ENCODE measurements around the gene TRPV2.

Gene TRPV2

DNA sequence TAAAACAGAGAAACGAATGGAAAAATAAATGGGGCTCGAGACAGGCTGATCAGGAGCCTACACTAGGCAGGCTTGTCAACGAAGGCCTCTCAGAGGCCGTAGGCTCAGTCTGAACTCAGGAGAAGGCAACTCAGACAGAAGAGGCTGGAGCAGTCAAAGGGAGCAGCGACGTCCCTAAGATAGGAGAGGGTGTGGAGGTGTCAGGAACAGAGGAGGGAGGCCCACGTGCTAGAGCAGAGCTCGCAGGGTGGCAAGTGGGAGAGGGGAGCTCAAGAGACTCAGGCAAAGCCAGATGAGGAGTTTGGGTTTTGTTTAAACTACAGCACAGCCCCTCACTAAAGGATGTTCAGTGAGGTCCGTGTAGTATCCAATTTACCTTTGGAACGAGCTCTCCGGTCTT lies 43.9 kb downstream of the TRPV2 start:
- no peak for DNase-seq

DNA sequence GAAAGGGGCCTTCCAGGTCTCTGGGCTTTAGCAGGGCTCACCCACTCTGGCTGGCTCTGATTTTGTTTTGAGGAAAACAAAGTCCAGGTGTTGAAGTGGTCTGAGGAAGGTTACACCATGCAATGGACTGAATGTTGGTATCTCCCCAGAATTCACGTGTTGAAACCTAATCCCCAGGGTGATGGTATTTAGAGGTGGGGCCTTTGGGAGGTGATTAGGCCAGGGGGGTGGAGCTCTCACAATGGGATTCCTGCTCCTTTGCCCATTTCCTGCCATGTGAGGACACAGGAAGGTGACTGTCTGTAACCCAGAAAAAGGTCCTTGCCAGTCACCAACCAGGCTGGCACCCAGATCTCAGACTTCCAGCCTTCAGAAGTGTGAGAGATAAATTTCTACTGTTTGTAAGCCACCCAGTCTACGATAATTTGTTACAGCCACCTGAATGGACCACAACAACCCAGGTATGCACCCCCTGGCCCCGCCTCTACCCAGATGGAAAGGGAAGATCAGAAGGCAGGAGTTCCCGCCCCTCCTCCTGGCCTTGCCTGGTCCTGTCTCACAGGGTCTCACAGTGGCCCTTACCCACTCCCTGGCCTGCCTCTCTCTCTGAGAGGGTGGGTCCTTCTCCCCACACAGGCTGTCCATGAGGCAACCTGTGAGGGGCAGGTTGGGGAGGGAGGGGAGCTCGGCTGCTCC lies 44.6 kb downstream of the TRPV2 start:
- DNase-seq, result no peak

DNA sequence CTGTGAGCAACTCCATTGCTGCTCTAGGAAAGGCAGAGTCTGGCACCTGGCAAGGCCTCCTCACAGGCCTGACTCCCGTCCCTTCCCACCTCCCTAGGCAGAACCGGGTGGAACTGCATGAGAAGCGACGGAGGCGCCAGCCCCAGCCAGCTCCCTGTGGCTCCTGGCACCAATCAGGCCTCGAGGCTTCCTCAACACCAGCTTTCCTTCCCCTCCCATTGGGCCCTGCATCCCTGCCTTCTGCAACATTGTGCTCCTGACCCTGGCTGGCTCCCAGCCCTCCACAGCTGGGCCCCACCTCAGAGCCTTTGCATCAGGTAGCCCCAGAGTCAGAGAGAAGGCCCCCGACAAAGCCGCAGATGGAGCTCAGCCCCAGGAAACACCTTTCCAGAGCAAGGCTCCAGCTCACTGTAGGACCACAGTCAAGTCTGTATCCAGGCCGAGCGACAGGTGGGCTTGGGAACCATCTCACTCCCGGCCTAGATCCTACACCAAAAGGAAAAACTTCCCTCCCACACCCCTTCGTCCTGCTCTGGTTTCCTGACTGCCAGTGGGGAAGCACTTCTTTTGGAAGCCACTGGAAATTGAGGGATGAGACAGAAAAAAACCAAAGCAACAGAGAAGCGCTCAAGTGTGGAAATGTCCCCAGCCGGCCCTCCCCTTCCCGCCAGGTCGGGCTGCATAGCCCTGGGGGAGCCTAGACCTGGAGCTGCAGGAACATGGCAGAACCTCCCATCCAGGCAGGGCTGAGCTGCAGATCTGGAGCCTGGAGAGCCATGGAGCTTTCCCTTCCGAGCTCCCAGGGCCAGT lies 45.6 kb downstream of the TRPV2 start:
- DNase-seq, result no peak

DNA sequence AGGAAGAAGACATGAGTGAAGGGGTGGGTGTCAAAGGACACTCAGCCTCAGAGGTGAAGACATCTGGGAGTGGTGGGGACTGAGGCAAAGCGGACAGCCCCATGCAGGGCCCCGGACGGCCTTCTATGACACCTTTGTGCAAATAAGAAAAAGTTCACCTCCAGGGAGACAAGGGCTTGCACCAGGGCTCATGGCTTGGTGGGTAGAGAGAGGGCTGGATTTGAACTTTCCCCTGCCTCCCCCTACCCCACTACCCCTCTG lies 46.2 kb downstream of the TRPV2 start:
- no peak for DNase-seq

DNA sequence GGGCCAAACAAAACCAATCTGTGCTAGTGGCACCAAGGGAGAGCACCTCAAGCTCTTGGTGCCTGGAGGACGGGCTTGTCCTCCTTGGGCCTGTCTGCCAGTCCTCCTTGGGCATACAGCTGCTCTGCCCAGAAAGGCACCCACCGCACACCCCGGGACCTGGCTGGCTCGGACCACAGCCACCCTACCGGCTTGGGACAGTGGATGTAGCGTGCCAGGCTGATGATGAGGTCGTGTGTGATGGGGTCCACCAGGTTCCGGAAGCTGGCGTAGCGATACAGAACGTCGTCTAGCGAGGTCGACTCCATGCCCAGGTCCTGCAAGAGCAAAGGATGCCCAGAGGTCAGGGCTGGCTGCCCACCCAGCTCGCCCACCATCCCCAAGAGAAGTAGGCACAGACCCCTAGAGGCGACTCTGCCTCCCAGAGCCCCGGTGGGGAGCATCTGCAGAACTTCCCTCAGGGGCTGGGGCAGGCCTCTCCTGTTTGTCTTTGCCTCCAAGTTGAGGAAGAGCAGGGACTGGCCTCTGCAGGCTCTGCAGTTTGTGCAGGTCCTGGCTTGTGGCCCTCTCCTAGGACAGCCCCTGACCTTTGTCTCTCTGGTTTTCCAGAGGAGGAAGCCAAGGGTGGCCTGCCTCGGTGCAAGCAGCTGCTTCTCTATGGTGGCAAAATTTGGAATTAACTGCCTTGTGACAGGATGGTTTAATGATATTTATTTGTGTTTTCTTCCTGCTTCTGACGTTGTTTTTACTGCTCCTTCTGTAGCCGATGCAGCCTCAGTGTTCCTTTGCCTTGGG lies 46.9 kb downstream of the TRPV2 start:
- DNase-seq, result no peak

DNA sequence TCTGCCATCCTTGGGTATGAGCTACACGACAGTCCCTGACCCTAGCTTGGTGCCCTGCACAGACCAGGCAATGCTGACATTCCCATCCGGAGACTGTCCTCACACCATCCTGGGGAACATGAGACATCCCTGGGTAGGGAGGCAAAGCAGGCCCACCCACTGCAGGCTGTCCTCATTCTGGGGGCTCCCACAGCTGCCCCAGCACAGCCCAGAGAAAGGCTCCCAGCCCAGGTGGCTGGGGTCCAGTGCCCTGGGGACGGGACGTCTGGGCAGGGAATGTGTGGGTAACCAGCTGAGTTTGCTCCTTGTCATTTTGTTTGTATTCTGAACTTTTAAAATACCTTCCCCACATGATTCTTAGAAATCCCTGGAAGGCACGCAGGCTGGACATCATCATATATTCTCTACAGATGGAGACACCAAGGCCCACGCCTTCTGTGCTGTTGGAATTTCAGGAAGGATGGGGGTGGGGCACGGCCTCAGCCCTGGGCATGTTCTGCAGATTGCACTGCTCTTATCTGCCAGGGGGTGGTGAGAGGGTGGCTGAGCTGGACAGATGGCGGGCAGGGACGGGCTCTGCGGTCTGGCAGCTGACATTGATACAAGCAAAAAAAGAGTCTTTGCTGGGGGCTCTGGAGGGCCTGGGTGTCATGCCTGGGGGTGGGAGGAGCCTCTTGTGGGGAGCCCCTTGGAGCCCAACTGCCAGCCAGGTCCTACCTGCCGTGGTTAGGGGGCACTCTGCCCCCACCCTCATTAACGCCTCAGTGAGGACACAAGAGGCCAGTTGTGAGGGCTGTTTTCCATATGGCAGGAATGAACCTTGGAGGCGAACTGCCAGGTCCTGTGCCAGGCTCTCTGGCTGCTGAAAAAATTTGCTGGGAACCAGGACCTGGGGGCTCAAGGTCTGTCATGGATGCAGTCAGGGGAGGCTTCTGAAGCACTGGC lies 48.3 kb downstream of the TRPV2 start:
- no peak for DNase-seq

DNA sequence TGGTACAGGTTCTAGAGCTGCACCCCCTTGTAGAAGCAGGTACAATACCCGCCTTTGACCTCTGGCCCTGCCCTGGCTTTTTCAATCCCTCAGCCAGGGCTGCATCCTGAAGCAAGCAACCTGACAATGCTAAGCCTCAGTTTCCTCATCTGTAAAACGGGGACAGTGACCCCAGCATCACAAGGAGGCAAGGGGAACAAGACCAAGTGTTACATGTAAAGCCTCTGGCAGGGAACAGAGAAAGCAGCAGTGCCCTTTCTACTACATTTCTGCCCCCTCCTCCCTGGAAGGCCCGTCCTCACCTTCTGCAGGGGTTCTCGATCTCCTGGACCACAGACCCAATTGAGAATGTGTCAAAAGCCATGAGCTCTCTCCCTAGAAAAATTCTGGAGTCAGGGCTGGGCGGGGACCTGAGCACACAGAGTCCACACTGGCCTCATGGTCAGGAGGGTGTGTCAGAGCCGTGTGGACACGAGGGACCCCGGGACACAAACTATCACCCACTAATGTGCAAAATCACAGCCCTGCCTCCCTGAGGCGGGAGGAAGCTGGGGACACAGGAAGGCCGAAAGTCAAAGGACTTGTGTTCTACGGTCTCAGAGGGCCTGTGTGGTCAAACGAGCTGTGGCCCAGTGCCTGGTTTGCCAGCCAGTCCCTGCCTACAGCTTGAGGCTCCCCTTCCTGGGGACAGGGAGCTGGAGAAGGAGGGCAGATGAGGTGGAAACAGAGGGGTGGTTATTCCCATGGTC lies 49.1 kb downstream of the TRPV2 start:
- no peak for DNase-seq

DNA sequence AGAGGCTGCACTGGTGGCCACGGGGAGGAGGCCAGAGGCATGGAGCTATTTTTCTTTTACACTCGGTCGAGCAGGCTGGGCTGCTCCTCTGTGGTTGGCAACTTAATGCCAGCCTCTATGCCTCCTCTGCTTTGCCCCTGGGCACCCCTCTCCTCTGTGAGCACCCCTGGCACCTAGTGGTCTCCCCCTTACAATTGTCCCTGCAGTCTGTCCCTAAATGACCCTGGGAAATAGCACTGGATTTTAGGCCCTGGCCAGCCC lies 49.6 kb downstream of the TRPV2 start:
- DNase-seq, result no peak

DNA sequence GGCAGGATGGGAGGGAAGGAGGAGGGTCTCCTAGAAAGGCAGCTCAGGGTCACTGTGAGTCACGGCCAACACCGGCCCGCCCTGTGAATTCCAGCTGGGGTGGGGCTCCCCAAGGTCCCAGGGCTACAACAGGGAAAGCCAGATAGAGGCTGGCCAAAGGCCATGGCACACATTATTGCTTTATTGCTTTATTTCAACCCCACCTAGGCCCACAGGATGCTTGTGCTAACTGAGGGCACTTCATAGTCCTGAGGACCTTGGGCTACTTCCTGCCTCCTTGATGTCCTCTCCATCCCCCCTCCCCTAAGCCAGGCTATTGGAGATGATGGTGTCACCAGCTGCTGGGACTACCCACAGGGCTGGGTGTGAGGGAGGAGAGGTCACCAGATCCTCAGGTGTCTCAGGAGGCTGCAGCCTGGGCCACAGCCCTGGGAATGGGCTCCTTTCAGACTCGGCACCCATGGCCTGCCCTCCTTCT lies 50.5 kb downstream of the TRPV2 start:
- DNase-seq, result no peak

DNA sequence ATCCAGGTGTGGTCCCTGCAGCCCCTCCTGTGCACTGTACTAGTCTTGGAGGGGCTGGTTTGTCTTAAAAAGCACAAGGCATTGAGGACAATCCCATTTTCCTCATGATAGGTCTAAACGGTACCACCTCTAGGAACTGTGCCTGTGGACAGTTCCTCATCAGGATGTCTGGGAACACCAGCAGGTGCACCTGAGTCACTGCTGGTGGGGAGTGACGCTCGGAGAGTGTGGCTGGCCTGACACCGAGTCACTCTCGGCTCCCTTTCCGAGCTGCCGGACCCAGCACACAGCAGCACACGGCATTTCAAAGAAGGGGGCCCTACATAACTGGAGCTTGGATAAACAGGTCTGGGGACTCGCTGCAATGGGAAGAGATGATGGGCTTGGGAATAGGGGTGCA lies 51.0 kb downstream of the TRPV2 start:
- no peak for DNase-seq

DNA sequence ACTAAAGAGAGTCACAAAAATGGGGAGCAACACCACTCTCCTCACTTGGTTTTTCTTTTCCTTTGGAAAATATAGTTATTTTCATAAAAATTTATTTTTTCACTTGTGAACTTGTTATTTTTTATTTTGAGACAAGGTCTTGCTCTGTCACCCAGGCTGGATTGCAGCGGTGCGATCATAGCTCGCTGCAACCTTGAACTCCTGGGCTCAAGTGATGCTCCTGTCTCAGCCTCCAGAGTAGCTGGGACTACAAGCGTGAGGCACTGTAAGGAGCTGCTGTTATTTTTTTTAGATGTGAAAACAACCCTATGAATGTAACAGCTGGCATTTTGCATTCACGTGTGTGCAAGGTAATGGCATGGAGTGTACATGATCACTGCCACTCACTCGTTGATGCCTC lies 51.7 kb downstream of the TRPV2 start:
- no peak for DNase-seq

DNA sequence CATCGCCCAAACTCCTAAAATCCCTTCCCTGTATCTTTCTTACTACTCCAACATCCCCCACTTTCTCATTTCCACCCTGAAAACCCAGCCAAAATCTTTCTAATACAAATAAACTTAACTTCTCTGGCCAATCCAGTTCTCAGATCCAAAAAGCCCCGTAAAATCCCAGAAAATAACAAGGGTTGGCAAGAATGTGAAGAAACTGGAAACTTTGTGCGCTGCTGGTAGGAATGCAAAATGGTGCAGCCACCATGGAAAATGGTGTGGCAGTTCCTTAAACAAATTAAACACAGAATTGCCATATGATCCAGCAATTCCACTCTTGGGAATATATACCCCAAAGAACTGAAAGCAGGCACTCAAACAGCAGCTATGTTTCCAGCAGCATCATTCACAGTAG lies 52.5 kb downstream of the TRPV2 start:
- no peak for DNase-seq

DNA sequence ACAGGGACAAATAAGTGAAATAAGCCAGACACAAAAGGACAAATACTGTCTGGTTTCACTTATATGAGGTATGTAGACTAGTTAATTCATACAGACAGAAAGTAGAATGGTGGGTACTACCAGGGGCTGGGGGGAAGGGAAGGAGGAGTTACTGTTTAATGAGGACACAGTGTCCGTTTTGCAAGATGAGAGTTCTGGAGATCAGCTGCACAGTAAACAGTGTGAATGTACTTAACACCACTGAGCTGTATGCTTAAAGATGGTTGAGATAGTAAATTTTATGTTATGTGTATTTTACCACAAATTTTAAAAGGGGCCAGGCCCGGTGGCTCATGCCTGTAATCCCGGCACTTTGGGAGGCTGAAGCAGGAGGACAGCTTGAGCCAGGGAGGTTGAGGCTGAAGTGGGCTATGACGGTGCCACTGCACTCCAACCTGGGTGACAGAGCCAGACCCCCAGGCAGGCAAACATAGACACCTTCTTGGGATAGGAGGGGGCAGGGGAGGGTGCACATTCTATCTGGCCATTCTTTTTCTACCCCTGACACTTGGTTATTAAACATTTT lies 53.1 kb downstream of the TRPV2 start:
- DNase-seq, result no peak

DNA sequence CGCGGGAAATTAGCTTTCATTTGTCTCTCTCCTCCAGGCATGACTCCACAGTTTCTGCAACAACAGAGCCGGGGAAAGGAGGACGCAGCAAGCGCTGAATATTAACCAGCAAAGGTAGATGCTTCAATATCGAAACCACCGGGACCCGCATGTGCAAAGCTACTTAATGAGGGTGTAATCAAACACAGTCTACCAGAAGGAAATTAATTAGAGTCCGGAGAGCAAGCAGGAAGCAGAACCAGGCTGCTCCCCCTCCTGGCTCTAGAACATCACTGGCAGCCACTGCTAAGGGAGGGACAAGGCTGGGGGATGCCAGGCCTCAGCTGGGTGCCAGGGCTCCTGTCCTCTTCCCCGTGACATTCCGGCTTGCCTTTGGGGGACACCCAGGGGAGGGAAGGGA lies 54.9 kb downstream of the TRPV2 start:
- DNase-seq, result peak; percentile 33

DNA sequence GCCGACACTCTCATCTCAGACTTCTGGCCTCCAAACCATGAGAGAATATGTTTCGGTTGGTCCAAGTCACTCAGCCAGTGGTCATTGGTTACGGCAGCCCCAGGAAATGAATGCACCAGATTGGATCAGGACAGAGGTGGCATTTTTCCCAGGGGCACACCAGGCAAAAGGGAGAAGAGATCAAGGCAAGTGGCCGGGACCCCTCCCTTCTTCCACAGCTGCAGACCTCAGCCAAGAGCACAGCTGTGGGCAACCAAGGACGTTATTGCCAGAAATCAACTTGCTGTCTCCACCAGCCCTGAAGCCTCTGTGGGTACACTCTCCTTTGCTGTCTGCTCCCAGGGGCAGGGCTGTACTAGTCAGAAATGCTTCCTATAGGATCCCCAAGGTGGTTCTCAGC lies 55.9 kb downstream of the TRPV2 start:
- DNase-seq, result no peak

DNA sequence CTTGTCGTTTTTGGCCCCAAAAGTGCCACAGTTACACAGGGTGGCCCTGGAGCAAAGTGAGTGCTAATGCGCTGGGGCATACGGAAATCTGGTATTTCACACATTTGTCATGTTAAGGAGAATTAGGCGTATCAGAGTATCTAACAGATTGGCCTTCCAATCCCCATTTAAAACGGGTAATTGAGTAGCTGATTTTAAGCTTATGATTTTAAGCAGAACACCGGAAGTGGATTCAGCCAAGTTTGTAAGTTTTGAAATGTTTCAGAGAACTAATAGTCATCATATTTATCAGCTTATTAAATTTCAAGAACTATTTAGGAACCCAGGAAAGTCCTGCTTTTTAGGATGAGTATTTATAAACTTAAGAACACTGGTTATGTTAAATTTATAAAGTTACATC lies 57.2 kb downstream of the TRPV2 start:
- DNase-seq, result no peak

DNA sequence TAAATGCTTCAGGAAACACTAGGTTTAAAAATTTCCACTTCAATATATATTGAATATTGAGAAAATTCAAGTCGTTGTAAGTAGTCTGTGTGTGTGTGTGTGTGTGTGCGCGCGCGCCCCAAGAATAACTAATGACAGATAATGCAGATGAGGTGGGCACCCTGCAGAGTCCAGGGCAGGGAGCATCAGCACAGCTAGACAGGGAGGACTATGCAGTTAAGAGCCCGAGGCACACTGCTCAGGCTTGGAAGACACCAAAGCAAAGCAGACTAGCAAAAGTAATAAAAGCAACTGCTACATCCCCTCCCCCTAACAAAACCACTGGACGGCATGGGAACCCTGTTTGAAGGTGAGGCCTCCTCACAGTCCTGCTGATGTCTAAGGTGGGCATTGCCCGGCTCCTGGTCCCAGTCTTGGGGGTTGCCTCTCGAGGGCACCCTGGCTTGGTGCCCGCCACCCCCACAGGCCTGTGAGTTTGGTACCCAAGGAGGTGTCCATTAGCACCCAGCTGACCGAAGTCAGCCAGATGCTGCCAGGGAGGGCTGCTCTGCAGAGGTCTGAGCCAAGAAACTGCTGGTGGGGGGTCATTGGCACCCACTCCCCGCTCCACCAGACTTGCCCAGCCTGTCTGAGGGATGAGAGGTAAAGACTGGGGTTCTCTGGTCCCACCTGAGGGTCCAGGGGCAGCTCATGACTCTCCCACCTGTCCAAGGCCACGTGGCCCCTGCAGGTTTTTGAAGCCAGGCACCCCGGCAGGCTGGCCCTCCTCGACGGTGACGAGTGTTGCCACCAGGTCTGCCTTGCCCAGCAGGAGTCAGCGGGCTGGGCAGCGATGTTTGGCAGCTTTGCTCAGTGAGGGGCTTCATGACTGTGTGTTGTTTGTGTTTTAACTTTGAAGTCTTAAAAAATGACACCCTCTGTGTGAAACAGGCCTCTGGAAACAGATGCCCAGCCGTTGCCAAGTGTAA lies 58.0 kb downstream of the TRPV2 start:
- no peak for DNase-seq

DNA sequence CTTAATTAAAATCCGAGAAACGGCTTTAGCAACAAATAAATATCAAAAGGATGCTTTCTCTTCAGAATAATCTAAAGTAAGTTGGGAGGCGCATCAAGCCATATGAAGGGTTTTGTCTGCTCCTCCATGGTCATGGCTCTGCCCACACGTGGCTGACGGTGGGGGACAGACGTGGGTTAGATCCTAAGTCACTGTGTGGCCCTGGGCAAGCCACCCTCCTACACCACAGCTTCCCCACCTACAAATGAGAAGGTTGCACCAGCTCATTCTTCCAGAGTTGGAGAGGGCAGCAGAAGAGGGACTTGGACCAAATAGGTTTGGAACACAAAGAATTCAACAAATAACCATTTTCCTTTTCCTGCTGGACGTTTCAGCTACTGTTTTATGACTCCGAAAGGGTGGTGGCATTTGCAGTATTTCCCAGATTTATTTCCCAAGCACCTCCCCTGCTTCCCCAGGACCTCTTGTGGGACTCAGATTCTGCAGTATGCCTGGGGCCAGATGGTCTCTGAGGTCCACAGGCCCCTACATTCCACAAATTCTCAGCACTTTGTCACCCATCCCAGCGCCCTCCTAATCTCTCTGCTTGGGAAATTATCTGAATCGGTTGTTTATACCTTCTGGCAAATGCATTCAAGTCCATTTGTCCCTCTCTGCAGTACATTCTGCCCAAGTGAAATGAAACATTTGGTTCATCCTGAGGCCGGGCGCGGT lies 58.8 kb downstream of the TRPV2 start:
- DNase-seq, result no peak

DNA sequence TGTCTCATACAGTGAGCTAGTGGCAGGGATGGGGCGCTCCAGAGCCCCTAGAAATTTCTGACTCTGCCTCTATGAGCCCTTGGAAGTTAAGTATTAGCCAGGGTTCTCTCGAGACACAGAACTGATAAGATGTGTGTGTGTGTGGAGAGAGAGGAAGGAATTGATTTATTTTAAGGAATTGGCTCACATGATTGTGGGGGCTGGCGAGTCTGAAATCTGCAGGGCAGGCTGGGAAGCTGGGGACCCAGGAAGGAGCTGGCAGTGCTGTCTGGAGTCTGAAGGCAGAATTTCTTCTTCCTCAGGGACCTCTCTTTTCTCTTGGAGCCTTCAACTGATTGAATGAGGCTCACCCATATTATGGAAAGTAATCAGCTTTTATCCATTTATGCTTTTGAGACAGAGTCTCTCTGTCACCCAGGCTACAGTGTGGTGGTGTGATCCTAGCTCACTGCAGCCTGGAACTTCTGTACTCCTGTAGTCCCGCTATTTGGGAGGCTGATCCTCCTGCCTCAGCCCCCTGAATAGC lies 59.9 kb downstream of the TRPV2 start:
- no peak for DNase-seq

DNA sequence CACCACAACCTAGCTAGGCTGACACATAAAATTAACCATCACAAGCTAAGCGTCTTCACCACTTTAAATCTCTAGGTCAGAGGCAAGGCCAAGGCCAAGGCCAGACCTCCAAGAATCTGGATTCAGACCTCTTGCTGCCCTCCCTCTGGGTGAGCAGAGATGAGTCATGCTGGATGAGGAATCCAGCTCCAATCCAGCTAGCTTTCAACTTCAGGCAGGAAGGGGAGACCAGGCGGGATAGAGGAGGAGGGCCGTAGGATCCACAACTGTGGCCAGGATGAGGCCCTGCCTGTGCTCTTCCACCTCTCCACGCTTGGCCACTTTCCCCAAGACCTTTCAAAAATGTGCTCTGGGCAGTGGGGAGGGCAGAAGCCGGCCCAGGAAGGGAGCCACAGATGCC lies 61.9 kb downstream of the TRPV2 start:
- no peak for DNase-seq

Measured in NCI-H1436 (cell line).